T-helper 1 cell treated with Interleukin-12 subunit alpha and Interleukin-12 subunit beta and Interleukin-4 antibody, amounts not matched to agents 30 ng/mL and 1 ng/mL, for 36 hours (primary cell): ENCODE measurements around the gene MDP1. TPM values are rescaled to one million over a fixed set of nuclear protein-coding genes. Genes with fewer than 3 reads are reported as not detected.

ENCODE experiments used
- intact Hi-C: fragments of 100-400 bp; cut with micrococcal nuclease; formaldehyde crosslinking; loops from one replicate; pipeline ENCODE4 v1.15.1; 2024
- total RNA-seq: library from RNA; stranded (reverse); gene quantifications from 2 replicates; pipeline ENCODE4 v1.2.3, GENCODE V29; 2022

The MDP1 gene
- total RNA-seq, 1 donor from 2014 or later: 14.5 TPM

- intact Hi-C loops: no loop called here
Observed at GRCh38 chr14:24184104-24184970, 31.5 kb downstream of the MDP1 start.

GRCh38 chr14:24183014-24183481 is 32.8 kb downstream of the MDP1 start:
- intact Hi-C loops: no loop called here

GRCh38 chr14:24182110-24182882 is 33.6 kb downstream of the MDP1 start:
- intact Hi-C loops: no loop called here

GRCh38 chr14:24181371-24182077 is 34.3 kb downstream of the MDP1 start:
- intact Hi-C loops: no loop called here

- intact Hi-C loops: no loop called here
Observed at GRCh38 chr14:24179961-24180796, 35.7 kb downstream of the MDP1 start.

- intact Hi-C loops: no loop called here
Observed at GRCh38 chr14:24179294-24179960, 36.4 kb downstream of the MDP1 start.

GRCh38 chr14:24178399-24179178 is 37.3 kb downstream of the MDP1 start:
- intact Hi-C loops: no loop called here

GRCh38 chr14:24177891-24178290 is 38.0 kb downstream of the MDP1 start:
- intact Hi-C loops: no loop called here

GRCh38 chr14:24177041-24177825 is 38.6 kb downstream of the MDP1 start:
- intact Hi-C loops: no loop called here

GRCh38 chr14:24176599-24176998 is 39.3 kb downstream of the MDP1 start:
- intact Hi-C loops: no loop called here

- intact Hi-C loops: no loop called here
Observed at GRCh38 chr14:24172871-24173281, 43.0 kb downstream of the MDP1 start.

- intact Hi-C loops: no loop called here
Observed at GRCh38 chr14:24172261-24172860, 43.5 kb downstream of the MDP1 start.

- intact Hi-C loops: loop anchor here (1.0 kb wide), 1 partner anchor 10 kb away; the partner anchor contains the start of gene IRF9
Observed at GRCh38 chr14:24171422-24172260, 44.2 kb downstream of the MDP1 start, which contains the start of gene REC8. TSS of gene REC8 (plus strand) at chr14:24172080. CDS start at chr14:24172553, 473 bp downstream.

- intact Hi-C loops: no loop called here
Observed at GRCh38 chr14:24167469-24168114, 48.3 kb downstream of the MDP1 start.

GRCh38 chr14:24165785-24166184 is 50.1 kb downstream of the MDP1 start:
- intact Hi-C loops: no loop called here

- intact Hi-C loops: no loop called here
Observed at GRCh38 chr14:24164518-24164991, 51.3 kb downstream of the MDP1 start.
